NCI-H1417 (cell line): ENCODE results near the gene ADAD2.

Experiments used
- DNase-seq, 3 experiments: peaks; one replicate each; lab custom pipeline; 2025; lab: John Stamatoyannopoulos, UW

The ADAD2 gene

GRCh38 chr16:84223456-84223855 lies 32.5 kb downstream of the ADAD2 start:
- no peak for DNase-seq

GRCh38 chr16:84224554-84224953 lies 33.6 kb downstream of the ADAD2 start:
- no peak for DNase-seq

GRCh38 chr16:84225126-84225525 lies 34.2 kb downstream of the ADAD2 start:
- no peak for DNase-seq

GRCh38 chr16:84225571-84225970 lies 34.6 kb downstream of the ADAD2 start:
- no peak for DNase-seq

GRCh38 chr16:84226026-84226425 lies 35.1 kb downstream of the ADAD2 start:
- DNase-seq: no peak

GRCh38 chr16:84227548-84227947 lies 36.6 kb downstream of the ADAD2 start:
- DNase-seq: no peak

- peak in 1 of 3 experiments; percentile 20 for DNase-seq
These were observed 37.4 kb downstream of the ADAD2 start for GRCh38 chr16:84228256-84228838.

GRCh38 chr16:84229471-84229870 lies 38.5 kb downstream of the ADAD2 start:
- no peak for DNase-seq

GRCh38 chr16:84232060-84232459 lies 41.1 kb downstream of the ADAD2 start:
- DNase-seq: no peak

- DNase-seq: no peak
These were observed 42.0 kb downstream of the ADAD2 start for GRCh38 chr16:84232969-84233368.

GRCh38 chr16:84233748-84234147 lies 42.8 kb downstream of the ADAD2 start:
- no peak for DNase-seq

GRCh38 chr16:84234321-84235241 lies 43.6 kb downstream of the ADAD2 start:
- no peak for DNase-seq

- DNase-seq: no peak
These were observed 45.7 kb downstream of the ADAD2 start for GRCh38 chr16:84236671-84237070.

GRCh38 chr16:84237994-84238750 lies 47.2 kb downstream of the ADAD2 start:
- peak in 1 of 3 experiments; percentile 69 for DNase-seq

GRCh38 chr16:84239141-84239769 lies 48.3 kb downstream of the ADAD2 start:
- no peak for DNase-seq

- no peak for DNase-seq
These were observed 49.0 kb downstream of the ADAD2 start, which contains the start of gene KCNG4 for GRCh38 chr16:84239909-84240308. KCNG4 (minus strand) TSS chr16:84240012; CDS start chr16:84237485, 2,527 bp downstream.

- no peak for DNase-seq
These were observed 49.5 kb downstream of the ADAD2 start for GRCh38 chr16:84240455-84240854.

- DNase-seq: no peak
These were observed 50.8 kb downstream of the ADAD2 start for GRCh38 chr16:84241778-84242177.

GRCh38 chr16:84242839-84243238 lies 51.9 kb downstream of the ADAD2 start:
- no peak for DNase-seq

GRCh38 chr16:84243732-84244131 lies 52.8 kb downstream of the ADAD2 start:
- DNase-seq: no peak

GRCh38 chr16:84244728-84245127 lies 53.8 kb downstream of the ADAD2 start:
- DNase-seq: no peak
